Uterus (tissue), 2 donors: Measurements from ENCODE around the gene OR5I1.

Source experiments
- POLR2A ChIP-seq, 2 donors: fragments of 450-650 bp; IDR thresholded peaks; one replicate each; pipeline ENCODE4 v1.6.1; 2016; ENCODE audit warnings: antibody characterized with exemption in 2 of 2, mild to moderate bottlenecking in 1 of 2, moderate library complexity in 1 of 2
- TF ChIP-seq, protein P1 (sequence below), 4 experiments: fragments of 200-600 bp in 2 of 4; fragments of 450-650 bp in 2 of 4; sonication (generic) in 2 of 4; IDR thresholded peaks; one replicate each; pipeline ENCODE4 v1.5.1; 2016 to 2019; ENCODE audit warnings: antibody characterized with exemption in 4 of 4, mild to moderate bottlenecking in 2 of 4, moderate library complexity in 1 of 4

DNA sequence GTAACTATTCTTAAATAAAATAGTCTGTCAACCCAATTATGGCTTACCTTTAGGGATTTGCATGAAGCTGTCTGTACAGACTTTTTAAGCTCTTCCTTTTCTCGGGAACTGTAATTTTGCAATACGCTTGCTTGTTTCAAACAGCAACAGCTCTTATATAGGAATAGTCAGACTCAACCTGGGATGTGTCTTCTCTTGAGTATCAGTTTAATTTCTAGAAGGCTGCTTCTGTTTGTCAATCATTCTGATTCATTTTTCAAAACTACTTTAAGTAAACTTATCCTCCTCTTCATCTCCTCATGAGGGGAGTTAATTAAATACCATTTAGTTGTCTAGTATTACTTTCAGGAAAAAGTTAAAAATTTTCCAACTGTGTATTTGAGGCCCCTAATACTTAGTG lies 33.6 kb upstream of the OR5I1 start, which contains the start of gene OR10AG1:
- TF ChIP-seq, protein P1, sequence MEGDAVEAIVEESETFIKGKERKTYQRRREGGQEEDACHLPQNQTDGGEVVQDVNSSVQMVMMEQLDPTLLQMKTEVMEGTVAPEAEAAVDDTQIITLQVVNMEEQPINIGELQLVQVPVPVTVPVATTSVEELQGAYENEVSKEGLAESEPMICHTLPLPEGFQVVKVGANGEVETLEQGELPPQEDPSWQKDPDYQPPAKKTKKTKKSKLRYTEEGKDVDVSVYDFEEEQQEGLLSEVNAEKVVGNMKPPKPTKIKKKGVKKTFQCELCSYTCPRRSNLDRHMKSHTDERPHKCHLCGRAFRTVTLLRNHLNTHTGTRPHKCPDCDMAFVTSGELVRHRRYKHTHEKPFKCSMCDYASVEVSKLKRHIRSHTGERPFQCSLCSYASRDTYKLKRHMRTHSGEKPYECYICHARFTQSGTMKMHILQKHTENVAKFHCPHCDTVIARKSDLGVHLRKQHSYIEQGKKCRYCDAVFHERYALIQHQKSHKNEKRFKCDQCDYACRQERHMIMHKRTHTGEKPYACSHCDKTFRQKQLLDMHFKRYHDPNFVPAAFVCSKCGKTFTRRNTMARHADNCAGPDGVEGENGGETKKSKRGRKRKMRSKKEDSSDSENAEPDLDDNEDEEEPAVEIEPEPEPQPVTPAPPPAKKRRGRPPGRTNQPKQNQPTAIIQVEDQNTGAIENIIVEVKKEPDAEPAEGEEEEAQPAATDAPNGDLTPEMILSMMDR (IDR thresholded peaks at IDR 0.05) = no peak
- no peak for TF ChIP-seq POLR2A (IDR thresholded peaks at IDR 0.05)
